ENCODE data around the gene DNAJA4.

DNAJA4 gene

DNA sequence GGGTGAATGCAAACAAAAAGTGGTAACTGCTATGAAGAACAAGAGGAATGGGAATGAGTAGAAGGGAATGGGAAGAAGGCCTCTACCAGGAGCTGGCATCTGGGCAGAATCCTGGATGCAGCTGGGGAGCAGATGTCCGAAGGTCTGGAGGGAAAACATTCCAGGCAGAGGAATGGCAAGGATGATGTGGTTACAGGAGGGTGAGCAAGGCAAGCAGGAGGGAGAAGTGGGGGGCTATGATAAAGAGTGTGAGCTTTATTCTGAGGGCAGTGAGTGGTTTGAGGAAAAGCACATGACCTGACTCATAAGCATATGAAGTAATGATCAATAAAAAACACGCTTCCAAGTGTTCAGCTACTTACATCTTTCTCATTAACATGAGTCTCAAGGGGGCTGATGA is 18.0 kb downstream of the DNAJA4 start:
- DNase-seq: no peak

DNA sequence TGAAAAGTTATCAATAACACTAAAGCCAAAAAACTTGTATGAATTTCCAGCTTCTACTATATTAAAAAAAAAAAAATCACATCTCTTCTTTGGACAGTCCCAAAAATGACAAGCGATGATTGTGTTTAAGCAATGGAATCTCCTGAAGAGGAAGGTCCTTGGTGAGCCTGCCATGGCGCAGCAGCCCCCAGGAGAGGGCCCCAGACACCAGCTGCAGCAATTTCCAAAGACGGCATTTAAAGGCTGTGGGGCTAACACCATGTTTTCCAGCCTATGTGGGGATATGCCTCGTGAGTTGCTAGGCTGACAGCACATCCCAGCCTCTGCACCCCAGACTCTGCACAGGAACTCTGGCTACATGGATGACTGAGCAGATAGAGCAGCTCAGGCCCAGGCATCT is 20.4 kb downstream of the DNAJA4 start:
- no peak for DNase-seq

DNA sequence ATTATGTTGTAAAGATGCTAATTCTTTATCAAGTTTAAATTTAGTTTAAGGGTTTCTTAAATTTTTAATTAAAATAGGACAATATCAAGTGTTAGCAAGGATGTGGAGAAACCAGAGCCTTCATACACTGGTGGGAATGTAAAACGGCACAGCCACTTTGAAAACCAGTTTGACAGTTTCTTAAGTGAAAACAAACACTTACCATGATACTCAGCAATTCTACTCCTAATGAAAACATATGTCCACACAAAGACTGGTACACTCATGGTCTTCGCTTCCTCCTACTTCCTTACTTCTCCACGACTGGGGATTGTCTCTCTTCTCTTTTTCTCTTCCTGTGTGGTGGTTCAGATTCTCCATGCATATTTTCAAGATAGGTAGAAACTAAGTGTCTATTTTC is 25.9 kb downstream of the DNAJA4 start:
- no peak for DNase-seq

DNA sequence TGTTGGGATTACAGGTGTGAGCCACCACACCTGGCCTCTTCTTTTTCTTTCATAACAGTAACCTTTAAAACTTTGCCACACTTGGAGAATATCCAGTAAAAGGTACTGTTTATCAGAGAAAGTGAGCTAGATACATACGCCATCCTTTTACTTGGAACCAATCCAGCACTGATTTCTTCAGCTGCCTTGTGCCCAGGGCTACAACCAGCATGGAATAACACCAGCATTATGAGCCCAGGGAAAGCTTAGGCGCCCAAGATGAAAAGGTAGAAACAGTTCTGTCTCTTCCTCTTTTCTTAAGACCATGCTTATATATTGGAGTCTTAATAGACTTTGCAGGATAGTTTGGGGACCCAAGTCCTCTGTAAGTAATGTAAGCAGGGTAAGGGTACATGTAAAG is 26.7 kb downstream of the DNAJA4 start:
- no peak for DNase-seq

DNA sequence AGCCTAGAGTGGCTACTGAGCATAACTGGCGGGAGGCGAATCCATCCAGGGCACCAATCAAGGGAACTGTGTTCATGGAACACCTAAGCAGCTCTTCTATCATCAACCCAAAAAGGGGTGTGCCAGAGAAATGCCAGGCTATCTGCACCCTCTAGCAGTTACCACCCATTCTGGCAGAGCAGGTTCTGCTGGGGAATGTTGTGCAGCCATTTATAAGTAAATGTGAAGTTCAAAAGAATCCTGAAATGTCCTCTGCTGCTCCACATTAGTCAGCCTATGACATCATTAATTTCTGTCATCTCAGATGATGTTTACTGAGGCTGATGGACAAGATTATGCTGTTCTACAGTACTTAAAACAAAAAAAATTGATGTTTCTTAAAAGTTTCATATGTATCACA is 27.3 kb downstream of the DNAJA4 start:
- DNase-seq: no peak

DNA sequence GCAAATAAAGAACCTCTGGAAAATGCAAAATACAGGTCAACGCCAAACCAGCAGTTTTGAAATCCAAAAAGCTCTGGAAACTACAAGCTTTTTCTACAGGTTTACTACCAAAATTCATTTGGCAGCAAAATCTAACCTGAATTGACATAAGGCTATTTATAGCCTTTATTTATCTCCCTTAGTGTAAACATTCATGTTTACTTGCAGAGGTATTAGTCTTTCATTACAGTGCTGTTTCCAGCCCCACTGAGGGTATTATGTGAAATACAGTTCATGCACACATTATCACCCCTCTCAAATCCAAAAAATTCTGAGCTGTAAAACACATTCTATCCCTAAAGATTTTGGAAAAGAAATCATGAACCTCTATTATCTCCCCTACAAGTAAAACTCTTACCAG is 27.9 kb downstream of the DNAJA4 start:
- no peak for DNase-seq

DNA sequence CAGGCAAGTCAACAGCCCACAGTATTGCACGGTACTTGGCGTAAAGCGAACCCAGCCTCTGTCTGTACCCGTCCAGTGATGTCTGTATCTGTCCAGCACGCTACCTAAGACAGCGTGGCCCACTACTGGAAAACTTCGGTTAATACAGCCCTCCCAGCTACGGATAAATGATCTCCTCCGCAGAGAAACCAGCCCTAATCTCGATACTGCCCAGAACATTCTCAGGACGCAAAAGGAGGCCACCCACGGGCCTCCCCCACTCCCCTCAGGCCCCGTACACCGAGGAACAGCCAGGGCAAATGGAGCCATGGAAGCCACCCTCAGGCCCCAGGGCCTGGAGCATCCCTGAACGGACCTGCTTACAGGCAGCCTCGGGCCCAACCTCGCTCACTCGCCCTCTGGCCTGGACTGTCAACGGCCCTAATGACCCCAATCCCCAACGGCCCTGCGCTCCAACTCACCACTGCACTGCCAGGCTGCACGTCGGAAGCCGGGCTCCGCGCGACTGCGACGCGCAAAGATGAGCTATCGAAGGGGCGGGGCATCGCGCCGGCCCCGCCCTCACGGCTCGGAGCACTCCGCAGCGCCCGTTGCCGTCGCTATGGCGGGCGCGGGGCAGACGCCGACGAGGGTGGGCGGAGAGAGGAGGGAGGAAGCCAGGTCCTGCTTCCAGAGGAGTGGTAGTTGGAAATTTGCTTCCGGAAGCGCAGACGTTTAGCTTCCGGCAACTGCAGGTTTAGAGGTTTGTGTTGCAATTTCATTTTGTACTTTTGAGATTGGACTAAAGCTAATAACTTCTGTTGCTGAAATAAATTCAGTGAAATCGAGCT is 35.0 kb downstream of the DNAJA4 start, which contains the start of gene SKIC8:
TSS of gene SKIC8 (minus strand) at position 509 of the 830 bp plus-strand sequence. CDS start 3,923 bp downstream, outside the sequence.
- peak; percentile 92 for DNase-seq

DNA sequence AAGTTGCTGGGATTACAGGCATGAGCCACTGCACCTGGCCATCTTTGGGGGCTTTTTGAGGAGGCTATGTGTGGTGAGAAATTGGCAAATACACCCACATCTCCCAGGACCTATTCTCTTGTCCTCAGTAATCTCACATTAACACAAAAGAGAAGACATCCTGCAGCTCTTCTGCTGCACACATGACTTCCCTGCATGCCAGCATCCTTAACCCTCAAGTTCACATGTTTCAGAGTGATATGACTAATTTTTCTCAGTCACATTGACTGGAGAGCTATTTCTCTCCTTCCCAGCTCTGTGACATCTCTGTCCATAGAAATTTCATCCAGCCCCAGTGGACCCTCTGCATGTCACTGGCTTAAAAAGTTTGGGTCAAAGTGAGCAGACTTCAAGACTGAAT is 37.0 kb downstream of the DNAJA4 start:
- peak; percentile 51 for DNase-seq

DNA sequence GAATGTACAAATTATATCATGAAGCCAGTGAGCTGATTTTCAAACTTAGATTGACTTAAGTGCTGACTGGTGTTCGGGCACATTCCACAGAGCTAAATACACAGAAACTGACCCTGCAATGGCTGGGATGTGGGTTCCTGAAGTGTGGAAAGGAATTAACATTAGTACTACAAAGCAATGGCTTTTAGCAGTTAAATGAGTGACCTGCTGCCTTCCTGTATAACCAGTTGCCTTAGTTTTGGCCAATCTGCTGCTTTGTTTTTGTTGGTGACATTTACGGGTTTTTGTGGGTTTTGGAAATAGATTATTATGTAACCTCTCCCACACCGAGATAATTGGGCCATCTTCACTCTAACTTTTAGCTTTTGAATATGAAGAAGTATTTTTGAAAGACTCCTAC is 37.5 kb downstream of the DNAJA4 start:
- peak; percentile 38 for DNase-seq

DNA sequence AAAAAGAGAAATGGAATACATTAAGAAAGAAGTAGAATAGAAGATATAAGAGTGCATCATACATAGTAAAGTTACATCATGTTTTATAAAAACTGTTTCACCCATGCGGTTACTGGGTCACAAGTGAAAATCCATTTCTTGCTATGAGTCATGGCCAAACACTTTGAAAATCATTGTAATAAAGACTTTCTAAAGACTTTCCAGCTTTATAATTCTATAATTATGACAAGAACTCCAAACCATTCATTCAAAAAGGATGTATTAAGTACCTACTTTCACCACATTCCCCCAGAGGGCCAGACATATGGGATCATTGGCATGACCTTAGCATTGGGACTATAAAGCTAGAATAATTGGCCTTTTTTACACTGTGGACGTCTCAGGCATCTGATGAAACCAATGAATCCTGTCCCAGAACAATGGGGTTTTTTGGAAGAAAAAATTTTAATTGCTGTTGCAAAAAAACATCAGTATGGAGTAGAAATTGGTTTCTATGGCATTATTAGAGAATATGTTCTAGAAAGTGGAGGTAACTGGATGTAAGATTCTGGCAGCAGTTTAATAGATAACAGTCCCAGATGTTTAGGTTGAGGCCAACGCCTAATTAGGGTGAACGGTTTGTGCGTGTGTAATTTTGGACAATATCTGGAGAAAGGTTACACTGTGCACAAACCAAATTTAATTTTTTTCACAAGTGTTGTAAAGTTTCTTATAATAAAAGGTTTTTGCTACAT is 38.4 kb downstream of the DNAJA4 start:
- peak; percentile 96 for DNase-seq

DNA sequence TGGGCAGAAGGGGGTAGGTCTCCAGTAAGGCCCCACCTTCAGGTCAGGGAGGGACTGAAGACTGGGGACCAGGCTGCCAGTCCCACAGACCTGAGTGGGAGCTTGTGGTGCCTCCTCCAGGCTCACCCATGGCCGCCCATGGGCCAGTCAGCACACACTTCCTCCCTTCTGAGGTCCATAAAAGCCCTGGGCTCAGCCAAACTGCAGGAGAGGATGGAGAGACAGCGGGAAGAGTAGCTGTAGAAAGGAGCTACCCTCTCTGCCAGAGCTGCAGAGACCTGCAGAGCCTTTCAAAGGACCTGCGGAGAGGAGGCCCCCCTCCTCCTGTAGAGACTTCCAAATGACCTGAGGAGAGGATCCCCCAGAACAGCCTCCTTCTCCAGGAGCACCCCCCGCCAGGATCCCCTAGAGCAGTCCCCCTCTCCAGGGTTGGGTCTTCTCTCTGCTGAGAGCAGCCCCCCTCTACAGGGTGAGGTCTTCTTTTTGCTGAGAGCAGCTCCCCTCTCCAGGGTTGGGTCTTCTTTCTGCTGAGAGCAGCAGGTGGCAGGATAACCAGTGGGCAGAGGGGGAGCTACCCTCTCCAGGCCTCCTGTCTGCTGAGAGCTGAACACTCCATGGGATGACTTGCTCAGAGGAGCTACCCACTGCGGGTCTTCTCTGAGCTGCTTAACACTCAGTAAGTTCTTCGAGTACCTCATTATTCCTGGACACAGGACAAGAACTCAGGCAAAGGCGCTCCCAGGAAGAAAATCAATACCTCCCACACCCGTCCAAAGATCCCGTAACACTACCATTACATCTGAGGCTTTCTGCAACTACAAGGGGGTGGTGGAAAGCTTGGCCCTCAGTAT is 40.1 kb downstream of the DNAJA4 start:
- DNase-seq: no peak

DNA sequence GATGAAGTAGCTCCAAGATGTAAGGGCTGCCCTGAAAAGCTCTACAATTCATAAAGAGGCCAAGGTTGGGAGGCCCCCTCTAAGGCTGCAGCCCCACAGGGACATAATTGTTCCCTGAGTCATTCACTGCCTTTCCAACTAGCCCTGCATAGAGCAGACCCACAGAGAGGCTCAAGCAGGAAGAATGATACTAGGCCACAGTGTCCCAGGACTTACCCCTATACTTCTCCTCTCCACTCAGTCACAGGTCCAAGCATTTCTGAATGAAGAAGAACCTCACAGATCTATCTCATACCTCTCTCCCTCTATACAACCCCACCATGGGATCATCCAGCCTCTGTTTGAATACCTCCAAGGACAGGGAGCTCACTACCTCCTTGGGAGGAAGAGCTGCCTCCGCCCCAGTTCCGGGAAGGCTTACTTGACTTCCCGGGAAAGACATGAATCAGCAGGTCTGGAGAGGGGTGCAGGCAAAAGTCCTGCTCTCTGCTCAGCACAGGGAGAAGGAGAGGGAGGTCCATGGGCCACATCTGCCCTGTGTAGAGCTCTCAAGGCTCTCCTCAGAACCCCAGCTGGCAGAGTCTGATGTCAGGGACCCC is 41.9 kb downstream of the DNAJA4 start:
- DNase-seq: peak; percentile 94

DNA sequence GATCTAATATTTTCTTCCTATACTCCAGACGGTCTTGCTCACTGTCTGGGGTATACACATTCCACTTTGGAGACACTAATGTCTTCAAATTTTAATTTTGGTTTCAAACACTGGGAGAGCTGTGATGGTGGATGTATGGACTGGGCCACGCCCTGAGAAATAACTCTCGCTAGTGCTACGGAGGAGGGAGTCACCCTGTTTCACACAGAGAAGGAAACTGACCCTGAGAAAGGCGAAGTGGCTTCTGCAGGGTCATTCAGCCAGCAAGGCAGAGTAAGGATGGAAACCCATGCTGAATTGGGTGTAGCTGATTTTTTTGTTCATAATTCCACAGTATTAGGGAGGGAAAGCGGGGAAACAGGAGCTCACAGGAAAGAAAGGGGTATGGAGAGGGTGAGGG is 43.6 kb downstream of the DNAJA4 start:
- no peak for DNase-seq

DNA sequence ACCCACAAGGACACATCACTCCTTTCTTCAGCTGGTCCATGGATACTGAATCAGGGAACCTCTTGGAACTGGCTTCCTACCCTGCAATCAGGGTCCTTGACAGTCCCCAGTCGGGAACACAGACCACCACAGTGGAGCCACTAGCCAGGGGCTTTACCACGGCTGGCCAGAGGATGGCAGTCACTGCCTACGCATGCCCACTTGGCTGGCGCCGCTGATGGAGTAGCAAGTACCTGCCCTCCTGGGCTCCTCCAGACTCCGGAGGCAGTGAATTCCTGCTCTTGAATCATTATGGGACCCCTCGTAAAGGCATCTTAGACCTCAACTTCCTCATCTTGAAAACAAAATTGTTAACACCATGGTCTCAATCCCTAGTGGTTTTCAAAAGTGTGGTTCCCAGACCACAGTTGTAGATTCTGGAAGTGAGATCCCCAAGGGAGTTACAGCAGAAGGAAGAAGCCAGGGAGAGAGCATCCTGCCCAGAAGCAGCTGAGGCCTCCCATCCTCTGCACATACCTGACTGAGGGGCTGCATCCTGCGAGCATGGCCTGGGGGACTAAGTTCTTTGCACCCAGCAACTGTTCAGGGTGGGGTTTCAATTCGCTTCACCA is 44.2 kb downstream of the DNAJA4 start:
- DNase-seq: peak; percentile 64

DNA sequence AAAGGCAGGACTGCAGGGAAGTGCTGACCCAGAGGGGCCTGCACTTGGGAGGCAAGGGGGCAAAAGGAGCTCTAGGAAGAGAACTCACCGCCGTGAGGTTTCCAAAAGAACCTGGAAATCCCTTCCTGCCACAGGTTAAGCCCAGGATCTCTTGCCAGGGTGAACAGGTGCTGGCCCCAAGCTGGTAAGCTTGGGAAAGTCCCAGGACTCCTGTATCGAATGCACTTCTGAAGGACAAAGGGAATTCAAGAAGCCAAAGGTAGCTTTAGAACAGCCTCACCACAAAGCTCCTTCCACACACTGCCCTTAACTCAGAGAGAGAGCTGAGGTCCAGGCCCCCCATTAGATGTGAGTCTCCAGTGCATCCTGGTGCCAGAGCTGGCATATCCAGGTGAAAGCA is 46.9 kb downstream of the DNAJA4 start:
- DNase-seq: no peak

DNA sequence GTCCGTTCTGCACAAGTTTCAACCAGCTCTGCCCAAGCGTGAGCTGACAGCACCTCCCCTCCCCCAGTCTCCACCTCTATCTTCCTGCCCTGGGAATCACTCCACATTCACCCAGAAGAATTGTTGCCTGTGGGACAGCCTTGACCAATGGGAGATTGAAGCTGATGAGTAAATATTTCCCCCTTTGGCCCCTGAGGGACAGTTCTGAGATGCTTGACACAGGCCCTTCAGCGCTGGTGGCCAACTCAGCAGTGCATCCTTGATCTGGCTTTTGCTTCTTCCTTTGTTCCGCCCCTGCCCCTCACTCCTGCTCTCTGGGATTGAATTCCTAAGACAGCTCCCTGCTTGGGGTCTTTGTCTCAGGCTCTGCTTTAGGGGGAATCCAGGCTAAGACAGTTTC is 48.2 kb downstream of the DNAJA4 start:
- DNase-seq: no peak

DNA sequence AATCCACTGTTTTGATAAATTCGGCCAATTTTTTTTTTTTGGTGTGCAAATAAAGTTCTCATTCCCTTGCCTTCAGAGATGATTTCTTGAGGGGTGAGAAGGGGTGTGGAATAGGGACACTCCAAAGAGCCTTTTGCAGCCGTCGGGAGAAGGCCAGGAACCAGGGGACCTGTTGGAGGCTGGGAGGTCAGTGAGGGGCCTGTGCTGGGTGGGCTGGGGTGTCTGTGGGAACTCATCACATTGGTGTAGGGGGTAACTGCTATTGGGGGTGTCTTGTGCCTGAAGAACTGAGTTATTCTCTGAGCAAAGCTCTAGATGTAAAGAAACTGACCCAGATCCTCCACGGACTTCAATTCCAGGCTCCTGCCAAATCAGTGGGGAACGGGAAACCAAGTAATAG is 48.6 kb downstream of the DNAJA4 start:
- no peak for DNase-seq

DNA sequence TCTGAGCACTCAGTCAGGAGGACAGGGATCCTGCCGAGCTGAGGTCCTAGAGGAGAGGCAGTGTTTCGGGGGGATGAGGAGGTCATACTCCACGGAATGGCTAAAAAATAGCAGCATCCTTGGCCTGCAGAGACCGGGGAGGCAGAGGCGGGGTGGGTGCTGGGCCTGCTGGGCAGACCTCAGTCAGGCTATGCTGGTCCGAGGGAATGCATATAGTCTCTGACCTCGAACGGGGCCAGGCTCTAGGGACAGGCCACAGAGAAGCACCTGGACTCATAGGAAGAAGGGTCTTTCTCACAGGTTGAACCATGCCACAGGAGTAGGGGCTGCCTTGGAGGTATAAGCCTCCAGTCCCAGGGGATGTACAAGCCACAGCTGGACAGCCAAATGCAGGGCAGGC is 49.0 kb downstream of the DNAJA4 start:
- no peak for DNase-seq

DNA sequence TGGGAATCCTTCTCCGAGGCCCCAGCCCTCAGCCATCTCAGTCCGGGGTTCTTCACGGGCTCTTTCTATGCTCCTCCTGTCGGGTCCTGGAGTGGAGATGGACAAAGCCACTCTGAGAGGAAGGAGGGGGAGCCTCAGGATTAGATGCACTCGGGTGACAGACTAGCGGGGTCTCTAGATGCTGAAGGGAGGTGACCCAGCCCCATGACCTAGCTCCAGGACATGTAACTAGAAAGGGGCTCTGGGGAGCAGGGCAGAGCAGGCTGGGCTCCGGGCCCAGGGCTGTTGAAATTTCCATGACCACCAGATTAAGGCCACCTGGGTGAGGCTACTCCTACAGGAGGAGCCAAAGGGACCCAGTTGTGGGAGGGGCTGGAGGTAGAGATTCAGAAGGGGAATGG is 49.8 kb downstream of the DNAJA4 start:
- no peak for DNase-seq

DNA sequence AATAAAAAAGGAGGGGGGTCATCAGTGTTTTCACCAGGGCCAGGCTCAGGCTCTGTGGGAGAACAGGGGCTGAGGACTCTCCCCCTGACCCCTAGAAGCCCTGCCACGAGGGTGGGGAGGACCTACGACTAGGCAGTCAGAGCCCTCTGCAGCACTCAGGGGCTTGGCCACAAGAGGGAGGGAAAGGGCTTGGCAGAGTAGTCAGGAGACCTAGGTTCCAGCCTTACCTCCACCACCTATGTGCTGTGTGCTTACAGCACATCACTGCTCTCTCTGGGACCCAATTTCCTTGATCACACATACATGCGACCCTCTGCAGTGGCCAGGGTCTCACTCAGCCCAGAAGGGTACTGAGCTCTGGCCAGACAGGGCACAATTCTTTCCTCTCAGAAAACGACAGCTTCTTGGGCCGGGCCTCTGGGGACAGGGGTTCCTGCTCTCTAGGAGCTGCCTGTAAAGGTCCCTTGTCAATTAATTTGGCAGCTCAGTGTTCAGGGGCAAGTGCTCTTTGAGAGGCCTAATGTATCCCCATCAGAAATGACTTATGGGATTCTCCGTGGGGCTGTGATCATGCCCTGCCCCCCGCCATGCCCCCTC is 51.4 kb downstream of the DNAJA4 start:
- DNase-seq: no peak

DNA sequence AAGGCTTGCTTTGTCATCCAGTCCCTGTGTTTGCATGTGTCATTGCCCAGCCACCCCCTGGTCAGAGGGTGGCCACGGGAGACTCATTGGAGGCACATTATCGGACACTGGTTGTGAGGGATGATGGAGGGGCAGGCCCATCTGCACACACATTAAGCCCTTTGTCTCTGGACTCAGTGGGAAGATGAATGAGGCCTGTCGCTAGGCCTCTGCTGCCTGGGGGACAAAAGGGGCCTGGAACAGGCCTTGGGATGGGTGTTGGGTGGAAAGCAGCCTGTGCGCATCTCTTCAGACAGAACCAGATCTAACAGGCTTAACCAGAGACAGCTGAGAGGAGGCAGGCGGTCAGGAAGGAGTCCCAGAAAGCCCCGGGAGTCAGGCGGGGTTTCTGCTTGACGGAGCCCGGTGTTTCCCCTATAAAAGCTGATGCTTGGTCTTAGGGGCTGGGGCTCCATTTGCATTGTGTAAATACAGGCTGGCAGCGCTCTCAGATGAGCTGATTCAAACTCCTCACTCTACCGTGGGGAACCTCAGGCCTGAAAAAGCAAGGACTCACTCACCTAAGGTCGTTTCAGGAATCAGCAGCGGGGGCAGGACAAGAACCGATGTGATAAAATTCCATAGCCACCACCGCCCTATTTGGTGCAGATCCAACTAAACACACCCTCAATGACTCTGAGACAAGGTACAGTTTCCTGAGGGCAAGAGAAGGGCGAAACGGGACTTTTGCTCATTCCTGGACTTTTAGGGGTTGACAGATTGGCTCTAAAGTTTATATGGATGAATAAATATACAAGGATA is 52.1 kb downstream of the DNAJA4 start:
- no peak for DNase-seq
